Activated CD4-positive, alpha-beta T cell treated with anti-CD3 and anti-CD28 coated beads, Interleukin-2, Interleukin-6, amounts not matched to agents 100 ng/mL and 50 ng/mL, durations not matched to agents 16 hours and 8 hours (primary cell): ENCODE measurements around the gene ANXA9.

Source experiments
- DNase-seq: peaks from one replicate; pipeline ENCODE4 v3.0.0-alpha.2; 2020

ANXA9 gene

DNA sequence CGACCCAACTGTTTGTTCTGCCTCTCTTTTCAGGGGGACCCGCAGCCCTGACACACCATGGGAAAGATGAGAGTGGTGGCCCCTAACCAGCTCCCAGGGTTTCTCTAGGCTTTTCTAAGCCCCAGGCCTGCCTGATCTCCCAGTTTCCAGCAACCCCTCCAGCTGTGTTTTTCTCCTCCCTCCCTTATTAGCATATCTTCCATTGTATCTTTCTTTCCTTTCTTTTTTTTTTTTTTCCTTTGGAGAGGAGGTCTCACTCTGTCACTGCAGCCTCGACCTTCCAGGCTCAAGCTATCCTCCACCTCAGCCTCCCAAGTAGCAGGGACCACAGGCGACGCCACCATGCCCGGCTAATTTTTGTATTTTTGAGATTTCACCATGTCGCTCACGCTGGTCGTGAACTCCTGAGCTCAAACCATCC is 5.7 kb upstream of the ANXA9 start:
- DNase-seq, result no peak

DNA sequence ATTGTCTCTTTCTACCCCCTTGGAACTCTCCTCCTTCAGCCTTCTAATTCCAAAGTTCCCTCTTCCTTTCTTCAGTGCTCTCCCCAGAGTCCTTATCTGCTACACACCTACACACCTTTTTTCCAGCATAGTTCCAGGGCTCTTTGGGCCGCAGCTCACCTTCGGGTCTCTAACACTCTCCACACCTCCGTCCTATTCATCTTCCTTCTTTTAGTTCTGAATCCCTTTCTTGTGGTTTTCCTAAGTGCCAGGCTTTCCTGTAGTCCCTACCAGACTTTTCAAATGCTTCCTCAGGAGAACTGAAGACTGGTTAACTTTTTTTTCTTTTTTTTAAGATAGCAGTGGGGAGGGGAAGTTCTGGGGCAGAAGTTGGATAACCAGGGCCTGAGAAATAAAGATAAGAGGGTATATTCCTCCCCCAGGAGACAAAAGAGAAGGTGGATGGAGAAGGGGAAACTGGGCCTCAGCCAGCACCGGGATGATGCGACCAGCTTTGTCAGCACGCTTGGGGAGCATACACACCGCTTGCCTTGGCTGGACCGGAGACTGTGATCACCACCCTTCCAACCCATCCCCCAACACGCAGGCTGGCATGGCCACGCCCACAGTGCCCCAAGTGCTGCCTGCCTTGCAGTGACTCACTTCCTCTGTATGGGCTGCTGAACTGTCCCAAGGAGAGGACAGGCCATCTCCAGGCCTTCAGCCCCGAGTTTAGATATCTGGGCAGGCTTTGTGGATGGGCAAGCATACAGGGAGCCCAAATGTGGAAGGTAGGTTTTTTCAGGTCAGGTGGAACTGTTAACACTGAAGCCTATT is 5.0 kb upstream of the ANXA9 start:
- peak; percentile 93 for DNase-seq

DNA sequence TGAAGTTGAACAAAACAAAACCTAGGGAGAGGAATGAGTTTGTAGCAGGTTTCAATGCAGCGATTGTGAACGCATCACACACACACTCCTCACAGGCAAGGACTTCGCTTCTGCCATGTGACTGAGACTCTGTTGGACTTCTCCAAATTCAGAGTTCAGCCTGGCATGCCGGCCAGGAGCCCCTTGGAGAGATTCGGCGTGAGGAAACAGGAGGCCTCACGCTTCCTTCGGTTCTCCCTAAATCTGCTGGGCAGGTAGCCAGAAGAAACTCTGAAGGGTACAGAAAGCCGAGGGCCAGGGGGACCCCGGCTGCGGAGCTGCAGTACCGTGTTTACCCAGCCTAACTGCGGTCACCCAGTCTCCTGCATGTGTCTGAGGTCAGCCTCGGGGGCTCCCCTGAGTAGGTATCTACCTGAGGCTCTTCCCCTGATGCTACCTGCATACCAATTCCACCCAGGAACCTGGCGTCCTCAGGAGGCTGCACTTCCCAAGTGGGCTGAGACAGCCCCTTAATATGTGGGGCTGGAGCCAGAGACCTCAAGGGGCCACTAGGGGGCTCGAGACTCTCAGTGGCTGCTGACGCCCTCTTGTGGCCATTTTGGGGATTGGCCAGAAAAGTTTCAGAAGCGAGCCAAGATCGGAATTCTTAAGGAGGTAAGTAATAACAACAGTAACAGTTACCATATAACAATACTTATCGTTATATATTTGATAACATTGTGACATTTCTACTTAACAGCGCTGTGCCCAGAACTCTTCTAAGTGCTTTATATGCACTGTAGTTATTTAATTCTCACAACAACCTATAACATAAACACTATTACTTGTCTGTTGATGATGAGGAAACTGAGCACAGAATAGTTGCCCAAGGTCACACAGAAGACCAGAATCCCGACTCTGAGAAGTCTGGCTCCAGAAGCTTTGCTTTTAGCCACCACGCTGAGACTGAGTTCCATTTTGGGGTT is 2.7 kb upstream of the ANXA9 start:
- DNase-seq, result peak; percentile 93

DNA sequence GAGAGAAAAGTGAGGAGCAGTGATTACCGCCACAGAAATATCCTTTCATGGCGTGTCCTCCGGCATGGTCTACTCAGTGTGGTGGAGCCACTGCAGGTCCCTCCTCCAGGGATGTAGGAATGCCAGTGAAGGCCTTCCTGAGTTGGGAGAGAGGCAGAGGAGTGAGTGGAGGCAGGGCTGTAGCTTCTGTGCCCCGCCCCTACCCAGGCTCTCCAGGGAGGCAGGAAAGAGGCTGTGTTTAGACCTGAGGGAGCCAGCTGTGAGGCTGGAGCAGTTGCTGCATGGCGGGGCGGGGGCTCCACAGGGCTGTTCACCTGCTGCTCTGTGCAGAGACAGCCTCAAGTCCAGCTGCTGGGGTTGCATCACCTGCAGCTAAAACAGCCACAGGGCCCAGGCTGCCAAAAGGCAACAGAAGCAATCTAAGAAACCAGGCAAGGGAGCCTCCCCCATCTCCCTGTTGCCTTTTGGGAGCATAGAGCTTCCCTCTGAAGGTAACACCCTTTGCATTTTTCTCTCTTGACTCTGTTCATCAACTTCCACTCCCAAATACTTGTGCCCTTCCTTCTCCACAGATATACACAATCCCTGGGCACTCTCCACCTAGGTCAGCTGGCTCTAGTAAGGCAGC is 801 bp upstream of the ANXA9 start:
- no peak for DNase-seq

DNA sequence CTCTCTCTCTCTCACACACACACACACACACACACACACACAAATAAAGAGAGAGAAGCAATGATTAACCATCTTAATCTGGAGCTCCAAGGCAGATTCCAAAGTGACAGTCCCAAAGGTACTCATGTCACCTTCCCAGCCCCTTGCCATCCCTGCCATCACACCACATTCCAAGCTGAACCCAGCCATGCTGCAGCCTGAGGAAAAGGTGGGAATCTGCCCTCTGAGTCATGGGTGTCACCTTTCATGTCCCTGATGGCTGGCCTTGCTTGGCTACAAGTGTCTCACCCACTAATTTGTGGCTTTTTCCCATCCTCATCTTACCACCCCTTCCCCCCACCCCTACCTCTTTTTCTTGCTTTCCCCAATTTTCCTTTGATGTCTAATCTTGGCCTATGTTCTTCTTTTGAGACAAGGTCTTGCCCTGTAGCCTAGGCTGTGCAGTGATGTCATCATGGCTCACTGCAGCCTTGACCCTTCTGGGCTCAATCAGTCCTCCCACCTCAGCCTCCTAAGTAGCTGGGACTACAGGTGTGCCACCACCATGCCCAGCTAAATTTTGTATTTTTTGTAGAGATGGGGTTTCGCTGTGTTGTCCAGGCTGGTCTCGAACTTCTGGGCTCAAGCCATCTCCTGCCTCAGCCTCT is 3.2 kb downstream of the ANXA9 start:
- no peak for DNase-seq

DNA sequence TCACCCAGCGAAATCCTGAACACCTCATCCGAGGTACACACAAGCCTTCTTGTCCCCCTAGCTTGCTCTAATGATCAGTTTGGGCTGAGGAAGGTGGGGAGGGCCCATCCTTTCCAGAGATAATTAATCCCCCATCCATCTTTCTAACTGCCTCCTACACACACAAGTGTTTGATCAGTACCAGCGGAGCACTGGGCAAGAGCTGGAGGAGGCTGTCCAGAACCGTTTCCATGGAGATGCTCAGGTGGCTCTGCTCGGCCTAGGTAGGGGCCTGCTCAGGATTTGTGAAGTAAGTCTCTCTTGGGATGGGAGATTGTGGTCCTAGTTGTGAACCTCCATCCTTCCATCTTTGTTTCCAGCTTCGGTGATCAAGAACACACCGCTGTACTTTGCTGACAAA is 5.8 kb downstream of the ANXA9 start:
- DNase-seq, result no peak

DNA sequence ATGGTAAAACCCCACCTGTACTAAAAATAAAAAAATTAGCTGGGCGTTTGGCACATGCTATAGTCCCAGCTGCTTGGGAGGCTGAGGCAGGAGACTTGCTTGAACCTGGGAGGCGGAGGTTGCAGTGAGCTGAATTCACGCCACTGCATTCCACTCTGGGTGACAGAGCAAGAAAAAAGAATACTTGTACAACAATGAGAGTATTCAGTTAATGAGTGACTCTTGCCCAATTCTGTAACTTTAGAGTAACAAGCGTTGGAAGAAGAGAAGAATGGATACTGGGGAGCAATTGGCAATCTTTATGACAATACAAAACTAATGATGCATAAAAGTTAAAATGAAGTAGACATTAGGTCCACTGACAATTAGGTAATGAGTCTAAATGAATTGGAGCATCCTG is 10.5 kb downstream of the ANXA9 start:
- DNase-seq, result no peak

DNA sequence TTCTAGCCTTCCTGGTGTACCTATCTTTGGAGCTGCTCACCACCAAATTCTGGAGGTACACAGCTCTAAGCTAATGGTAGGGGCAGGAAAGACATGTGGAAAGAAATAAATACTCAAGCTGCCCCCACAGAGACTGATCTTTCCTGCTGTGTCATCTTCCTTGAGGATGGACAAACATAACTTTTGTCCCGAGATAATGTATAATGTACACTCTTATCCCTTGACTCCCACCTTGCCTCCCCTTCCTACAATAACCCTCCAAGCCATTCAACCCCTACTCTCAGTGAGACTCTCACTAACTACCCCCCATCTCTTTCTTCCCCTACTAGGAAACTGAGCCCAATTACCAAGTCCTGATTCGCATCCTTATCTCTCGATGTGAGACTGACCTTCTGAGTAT is 12.2 kb downstream of the ANXA9 start:
- no peak for DNase-seq

DNA sequence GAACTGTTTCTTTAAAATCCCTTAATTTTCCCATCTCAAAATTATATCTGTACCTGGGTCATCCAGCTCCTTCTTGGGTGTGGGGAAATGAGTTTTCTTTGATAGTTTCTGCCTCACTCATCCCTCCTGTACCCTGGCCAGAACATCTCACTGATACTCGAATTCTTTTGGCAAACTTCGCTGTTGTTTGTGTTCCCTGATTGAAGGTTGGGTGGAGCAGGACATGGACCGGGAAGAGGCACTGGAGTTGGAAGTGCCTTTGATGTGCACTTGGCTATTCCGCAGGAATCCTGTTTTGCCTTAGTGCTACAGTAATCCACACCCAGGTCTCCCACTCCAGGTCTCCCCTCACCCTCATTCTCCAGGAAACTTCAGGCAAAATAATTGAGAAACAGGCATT is 13.4 kb downstream of the ANXA9 start:
- no peak for DNase-seq

DNA sequence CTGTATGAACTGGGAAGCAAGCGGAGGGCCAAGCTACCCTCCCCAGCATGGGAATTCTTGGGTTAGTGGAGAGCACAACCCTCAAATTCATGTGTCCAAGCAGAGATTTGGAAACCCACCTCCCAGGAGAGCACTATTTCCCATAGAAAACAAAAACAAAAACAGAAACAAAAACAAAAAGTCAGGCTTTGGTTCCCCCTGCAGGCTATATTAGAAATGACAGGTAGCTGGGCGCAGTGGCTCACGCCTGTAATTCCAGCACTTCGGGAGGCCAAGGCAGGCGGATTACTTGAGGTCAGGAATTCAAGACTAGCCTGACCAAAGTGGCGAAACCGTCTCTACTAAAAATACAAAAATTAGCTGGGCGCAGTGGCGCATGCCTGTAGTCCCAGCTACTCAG is 13.8 kb downstream of the ANXA9 start:
- peak; percentile 48 for DNase-seq

DNA sequence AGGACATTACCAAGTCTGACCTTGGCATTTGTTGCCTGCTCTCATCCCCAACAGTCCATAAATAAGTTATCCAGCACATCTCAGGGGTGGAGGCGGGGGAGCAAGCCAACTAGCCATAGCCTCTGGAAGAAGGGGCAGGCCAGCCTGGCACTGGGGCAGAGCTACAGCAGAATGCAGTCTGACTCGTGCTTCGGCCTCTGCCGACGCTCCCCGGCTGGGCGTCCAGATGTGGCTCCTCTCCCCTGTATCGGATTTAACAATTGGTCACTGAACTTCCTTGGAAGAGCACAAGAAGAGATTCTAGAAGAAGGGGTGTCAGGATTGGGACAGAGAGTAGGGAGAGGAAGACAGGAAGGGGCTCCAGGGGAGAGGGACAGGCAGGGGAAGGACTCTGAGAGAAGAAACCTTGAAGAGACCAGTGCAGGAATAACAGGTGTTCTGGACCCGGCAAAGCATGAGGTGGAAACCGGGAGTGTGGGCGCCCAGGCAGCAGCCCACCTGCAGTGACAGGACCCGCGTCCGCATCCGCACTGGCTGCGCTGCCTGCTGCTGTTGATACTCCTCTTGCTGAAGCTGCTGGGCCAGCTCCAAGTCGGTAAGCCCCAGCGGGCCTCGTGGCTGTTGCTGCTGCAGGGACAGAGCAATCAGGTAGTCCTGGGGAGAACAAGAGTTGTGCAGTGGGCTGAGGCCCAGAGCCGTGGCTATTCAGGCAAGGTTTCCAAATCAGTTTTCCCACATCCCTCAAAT is 15.2 kb downstream of the ANXA9 start:
- no peak for DNase-seq

DNA sequence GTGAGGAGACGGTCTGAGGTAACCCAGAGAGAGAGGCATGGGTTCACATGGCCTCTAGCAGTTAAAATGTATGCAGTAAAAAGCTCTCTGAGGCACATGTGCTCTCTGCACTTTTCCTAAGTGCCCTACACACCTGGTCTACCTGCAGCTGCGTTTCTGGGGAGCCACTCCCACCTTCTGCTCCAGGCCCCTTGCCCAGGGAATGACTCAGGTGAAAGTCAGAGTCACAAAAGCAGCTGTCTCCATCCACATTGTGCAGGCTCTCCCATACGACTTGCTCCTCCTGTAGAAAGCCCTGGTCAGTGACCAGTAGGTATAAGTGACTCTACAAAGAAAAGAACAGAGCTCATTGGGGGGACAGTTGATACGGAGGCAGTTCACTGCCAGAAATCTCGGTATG is 15.9 kb downstream of the ANXA9 start:
- DNase-seq, result no peak

DNA sequence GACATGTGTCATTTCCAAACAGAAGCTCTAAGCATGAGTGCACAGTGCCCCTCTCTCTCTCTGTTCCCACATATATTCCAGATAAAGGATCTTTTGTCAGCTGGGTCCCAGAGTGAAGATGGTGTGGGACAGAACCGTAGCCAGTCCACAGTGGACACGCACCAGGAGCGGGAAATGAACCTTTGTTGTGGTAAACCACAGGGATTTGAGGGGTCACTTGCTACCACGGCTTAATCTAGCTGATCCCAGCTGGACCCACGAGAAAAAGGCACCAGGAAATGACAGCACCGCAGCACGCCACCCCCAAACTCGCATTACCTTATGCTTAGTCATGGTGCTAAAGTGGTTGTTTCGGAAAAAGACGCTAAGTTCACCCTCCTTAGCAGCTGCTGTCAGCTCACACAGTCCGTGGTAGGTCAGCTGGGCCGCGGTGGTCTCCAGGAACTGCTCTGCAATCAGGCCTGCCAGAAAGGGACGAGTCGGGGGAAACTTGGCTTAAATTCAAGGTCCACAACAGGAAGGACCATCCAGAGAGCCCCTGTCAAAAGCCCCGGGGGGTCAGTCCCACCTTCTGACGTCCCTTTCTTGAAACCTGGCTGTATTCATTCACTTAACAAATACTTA is 17.1 kb downstream of the ANXA9 start:
- DNase-seq, result no peak

DNA sequence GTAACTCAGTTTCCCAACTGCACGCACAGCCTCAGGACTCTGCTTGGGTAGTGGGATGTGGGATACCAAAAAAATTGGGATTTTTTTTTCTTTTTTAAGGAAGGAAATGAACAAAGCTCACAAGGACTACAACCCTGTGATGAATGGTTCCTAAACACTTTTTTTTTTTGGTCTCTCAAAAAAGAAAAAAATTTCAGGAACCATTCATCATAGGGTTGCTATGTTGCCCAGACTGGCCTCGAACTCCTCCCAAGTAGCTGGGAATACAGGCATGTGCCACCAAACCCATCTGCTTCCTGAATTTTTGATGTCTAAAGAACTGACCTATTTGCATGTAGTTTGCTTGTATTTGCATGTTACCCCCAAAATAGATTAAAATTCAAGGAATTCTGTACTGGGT is 17.8 kb downstream of the ANXA9 start:
- DNase-seq, result no peak

DNA sequence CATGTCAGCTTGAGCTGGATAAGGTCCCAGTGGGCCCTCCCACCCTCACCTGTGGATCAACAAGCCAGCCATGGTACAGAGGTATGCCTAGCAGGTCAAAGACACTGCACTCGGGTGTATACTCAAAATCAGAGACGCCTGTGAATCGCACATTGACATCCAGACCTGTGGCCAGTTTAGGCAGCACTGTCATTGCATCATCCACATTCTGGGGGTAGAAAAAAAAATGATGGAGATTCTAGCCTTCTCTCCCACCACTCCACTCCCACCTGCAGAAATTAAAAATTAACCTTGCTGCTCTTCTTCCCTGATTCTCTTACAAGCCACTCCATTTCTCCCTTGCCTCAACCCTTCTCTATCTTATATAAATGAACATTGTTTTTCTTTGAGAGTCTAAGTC is 18.3 kb downstream of the ANXA9 start:
- no peak for DNase-seq

DNA sequence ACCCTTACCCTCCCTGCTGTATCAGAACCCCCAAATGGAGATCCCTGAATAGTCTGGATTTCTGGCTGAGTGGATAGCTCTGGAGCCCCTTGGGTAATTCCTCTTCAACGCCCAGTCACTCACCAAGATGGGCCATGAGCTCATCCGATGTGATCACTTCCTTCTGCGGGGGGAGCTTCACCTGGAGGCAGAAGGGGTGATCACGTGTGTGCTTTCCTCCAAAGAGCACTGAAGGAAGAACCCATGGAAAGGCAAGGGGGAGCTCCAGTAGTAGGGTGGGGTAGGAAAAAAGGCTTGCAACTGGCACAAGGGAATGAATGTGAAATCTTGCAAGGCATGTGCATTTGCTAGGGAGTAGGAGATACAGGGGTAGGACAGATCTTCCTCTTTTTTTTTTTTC is 19.5 kb downstream of the ANXA9 start:
- DNase-seq, result no peak

DNA sequence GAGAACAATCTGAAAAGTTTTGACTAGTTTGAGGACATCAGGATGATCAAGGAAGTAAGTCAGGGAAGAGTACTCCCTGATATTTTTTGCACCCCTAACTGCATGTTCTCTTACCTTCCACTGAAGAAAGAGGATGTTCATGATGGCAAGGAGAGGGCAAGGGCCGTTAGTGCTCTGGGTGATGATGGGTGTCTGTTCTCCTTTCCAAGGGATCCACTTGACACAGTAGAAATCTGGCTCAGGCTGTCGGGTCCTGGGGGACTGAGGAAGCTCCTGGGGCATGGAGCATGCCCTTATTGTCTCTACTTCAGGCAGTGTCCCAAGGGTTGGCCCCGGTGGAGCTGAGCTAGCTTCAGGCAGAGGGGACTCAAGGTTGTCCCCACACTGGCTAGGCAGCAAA is 20.0 kb downstream of the ANXA9 start:
- DNase-seq, result no peak

DNA sequence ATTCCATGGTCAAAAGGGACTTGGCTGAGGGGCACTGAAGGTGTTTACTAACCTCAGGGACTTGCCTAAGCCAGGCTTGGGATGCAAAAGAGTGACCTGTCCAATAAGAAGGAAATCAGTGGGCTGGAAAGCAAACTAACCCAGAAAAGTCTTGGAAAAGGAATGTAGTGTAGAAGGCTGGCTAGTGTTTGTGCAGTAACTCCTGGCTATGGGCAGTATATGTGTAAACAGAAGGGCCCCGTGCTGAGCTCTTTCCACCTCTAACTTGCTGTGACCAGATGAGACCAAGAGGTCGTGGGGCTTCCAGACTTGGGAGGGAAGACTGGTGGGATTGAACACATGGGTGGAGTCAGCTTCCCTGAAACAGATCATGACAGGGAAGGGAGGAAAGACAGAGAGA is 20.5 kb downstream of the ANXA9 start:
- no peak for DNase-seq

DNA sequence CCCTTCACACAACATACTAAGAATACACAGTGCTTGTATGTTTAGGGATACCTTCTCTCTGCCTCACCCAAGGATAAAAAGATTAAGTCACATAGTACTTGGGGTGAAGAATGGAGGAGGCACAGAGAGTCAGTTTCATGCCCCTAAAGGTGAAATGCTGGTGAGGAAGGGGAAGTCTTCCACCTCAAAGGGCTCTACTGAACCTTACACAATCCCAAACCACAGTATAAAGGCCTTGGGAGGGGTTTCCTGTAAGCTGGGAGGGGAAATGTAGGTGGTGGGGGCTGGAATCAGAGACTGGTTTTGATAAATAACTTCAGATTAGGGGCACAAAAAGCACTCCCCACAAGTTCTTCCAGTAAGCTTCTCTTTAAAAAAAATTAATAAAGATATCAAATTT is 21.1 kb downstream of the ANXA9 start:
- DNase-seq, result peak; percentile 20

DNA sequence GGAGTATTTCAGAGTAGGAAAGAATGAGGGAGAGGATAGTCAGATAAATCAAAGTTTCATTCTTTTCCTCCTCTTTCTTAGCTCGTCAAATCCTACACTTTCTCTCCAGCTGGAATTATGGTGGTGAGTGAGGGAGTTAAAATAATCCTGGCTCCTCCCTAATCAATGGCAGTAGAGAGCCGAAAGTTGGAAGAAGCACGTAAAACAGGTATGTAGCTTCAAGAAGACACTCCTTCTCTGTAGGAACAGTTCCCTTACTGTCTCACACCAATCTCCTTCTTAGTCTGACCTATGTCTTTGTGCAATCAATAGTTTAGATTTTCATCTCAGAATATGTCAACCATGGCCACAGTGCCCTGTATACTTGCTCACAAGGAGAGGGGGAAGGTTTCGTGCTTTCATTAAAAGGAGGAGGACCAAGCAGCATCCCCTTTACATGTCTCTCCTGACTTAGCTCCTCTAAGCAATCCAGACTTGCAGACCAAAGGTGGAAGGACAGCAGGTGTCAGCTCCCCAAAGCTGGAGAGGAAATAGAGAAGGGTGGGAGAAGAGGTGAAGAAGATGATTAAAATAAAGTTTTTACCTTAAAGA is 23.7 kb downstream of the ANXA9 start:
- DNase-seq, result peak; percentile 12

DNA sequence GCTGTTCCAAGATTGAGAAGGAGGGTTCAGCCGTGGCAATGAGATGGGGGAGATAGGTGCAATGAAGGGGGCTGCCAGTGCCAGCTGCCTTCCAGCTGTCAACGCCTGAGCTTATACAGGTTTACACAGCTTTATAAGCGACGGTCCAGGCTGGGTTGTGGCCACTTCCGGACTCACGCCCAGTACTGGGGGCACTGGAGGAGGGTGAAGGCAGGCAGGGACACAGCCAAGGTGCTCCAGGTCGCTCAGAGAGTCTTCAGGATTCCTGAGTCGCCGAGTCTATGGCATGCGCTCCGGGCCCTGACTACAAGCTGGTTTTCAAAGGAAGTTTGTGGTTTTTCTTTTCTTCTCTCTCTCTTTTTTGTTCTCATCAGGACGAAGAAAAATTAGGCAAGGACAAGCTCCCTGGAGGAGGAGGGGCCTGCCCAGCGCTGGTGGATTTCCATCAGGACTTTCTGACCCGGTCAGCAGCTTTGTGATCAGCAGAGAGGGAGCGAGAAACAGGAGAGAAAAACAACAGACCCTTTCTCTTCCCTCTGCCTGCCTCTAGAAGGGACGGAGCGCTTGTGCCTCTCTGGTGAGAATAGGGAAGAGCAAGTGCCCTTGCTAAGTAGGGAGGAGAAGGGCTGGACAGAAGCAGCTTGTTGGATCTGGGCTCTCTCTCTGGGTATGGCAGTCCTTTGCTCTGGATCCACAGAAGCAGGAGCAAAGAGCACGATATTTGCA is 24.4 kb downstream of the ANXA9 start, which contains the start of gene MINDY1:
TSS of gene MINDY1 (minus strand) at position 576 of the 726 bp plus-strand sequence. CDS start 4,285 bp downstream, outside the sequence.
- DNase-seq, result peak; percentile 67
